ENCODE results near the gene PRR16. TPM values are rescaled to one million over a fixed set of nuclear protein-coding genes. Genes with fewer than 3 reads are reported as not detected.

Gene PRR16
- total and polyA plus RNA-seq, 2 experiments from 2014 or later, result 1.0 to 1.7 TPM

DNA sequence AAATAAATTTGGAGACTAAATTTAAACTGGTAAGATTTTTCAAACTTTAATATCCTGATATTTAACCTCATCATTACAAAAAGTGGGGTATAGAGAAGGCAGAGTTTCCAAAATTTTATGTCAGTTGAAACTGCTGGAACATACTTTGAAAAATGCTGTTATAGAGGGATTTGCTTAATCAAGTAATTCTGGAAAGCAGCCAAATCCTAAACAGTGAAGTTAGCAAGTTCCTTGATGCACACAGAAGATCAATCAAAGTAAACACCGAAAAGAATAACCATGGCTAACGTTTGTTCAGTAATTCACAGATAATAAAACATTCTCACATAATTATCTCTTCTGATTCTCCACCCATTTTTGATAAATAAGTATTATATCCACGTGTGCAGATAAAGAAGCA lies 8.1 kb upstream of the PRR16 start:
- H3K36me3 ChIP-seq (ENCODE audit: insufficient read depth), result no peaks in the 10 kb centered on the region
- no peaks in the 10 kb centered on the region for H3K27me3 ChIP-seq (ENCODE audit: insufficient read depth)
- no peak overlapping the region for H2AFZ ChIP-seq
- DNase-seq (ENCODE audit: low spot score), result no peak
- H3K27me3 Mint-ChIP-seq (ENCODE audit: insufficient read depth, low read depth, poor library complexity), result no peaks in the 10 kb centered on the region
- no peak overlapping the region for H3K27ac ChIP-seq (ENCODE audit: low read depth)
- peaks cover 5% of the 10 kb centered on the region; the same call in 2 of the 3 replicates for H3K4me1 Mint-ChIP-seq
- ATAC-seq, result no peak
- TF ChIP-seq, protein P1, sequence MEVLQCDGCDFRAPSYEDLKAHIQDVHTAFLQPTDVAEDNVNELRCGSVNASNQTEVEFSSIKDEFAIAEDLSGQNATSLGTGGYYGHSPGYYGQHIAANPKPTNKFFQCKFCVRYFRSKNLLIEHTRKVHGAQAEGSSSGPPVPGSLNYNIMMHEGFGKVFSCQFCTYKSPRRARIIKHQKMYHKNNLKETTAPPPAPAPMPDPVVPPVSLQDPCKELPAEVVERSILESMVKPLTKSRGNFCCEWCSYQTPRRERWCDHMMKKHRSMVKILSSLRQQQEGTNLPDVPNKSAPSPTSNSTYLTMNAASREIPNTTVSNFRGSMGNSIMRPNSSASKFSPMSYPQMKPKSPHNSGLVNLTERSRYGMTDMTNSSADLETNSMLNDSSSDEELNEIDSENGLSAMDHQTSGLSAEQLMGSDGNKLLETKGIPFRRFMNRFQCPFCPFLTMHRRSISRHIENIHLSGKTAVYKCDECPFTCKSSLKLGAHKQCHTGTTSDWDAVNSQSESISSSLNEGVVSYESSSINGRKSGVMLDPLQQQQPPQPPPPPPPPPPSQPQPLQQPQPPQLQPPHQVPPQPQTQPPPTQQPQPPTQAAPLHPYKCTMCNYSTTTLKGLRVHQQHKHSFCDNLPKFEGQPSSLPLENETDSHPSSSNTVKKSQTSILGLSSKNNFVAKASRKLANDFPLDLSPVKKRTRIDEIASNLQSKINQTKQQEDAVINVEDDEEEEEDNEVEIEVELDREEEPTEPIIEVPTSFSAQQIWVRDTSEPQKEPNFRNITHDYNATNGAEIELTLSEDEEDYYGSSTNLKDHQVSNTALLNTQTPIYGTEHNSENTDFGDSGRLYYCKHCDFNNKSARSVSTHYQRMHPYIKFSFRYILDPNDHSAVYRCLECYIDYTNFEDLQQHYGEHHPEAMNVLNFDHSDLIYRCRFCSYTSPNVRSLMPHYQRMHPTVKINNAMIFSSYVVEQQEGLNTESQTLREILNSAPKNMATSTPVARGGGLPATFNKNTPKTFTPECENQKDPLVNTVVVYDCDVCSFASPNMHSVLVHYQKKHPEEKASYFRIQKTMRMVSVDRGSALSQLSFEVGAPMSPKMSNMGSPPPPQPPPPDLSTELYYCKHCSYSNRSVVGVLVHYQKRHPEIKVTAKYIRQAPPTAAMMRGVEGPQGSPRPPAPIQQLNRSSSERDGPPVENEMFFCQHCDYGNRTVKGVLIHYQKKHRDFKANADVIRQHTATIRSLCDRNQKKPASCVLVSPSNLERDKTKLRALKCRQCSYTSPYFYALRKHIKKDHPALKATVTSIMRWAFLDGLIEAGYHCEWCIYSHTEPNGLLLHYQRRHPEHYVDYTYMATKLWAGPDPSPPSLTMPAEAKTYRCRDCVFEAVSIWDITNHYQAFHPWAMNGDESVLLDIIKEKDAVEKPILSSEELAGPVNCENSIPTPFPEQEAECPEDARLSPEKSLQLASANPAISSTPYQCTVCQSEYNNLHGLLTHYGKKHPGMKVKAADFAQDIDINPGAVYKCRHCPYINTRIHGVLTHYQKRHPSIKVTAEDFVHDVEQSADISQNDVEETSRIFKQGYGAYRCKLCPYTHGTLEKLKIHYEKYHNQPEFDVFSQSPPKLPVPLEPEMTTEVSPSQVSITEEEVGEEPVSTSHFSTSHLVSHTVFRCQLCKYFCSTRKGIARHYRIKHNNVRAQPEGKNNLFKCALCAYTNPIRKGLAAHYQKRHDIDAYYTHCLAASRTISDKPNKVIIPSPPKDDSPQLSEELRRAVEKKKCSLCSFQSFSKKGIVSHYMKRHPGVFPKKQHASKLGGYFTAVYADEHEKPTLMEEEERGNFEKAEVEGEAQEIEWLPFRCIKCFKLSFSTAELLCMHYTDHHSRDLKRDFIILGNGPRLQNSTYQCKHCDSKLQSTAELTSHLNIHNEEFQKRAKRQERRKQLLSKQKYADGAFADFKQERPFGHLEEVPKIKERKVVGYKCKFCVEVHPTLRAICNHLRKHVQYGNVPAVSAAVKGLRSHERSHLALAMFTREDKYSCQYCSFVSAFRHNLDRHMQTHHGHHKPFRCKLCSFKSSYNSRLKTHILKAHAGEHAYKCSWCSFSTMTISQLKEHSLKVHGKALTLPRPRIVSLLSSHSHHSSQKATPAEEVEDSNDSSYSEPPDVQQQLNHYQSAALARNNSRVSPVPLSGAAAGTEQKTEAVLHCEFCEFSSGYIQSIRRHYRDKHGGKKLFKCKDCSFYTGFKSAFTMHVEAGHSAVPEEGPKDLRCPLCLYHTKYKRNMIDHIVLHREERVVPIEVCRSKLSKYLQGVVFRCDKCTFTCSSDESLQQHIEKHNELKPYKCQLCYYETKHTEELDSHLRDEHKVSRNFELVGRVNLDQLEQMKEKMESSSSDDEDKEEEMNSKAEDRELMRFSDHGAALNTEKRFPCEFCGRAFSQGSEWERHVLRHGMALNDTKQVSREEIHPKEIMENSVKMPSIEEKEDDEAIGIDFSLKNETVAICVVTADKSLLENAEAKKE (CRISPR knock-in tag; IDR thresholded peaks at IDR 0.05), result no peak
- no peak for TF ChIP-seq CREB1 (CRISPR knock-in tag; IDR thresholded peaks at IDR 0.05; ENCODE audit: low read depth)
- no peak for TF ChIP-seq EZH2phosphoT487 (IDR thresholded peaks at IDR 0.05; ENCODE audit: unreplicated experiment)
- no peak for TF ChIP-seq STAT1 (IDR thresholded peaks at IDR 0.05; ENCODE audit: unreplicated experiment)
- TF ChIP-seq, protein P2, sequence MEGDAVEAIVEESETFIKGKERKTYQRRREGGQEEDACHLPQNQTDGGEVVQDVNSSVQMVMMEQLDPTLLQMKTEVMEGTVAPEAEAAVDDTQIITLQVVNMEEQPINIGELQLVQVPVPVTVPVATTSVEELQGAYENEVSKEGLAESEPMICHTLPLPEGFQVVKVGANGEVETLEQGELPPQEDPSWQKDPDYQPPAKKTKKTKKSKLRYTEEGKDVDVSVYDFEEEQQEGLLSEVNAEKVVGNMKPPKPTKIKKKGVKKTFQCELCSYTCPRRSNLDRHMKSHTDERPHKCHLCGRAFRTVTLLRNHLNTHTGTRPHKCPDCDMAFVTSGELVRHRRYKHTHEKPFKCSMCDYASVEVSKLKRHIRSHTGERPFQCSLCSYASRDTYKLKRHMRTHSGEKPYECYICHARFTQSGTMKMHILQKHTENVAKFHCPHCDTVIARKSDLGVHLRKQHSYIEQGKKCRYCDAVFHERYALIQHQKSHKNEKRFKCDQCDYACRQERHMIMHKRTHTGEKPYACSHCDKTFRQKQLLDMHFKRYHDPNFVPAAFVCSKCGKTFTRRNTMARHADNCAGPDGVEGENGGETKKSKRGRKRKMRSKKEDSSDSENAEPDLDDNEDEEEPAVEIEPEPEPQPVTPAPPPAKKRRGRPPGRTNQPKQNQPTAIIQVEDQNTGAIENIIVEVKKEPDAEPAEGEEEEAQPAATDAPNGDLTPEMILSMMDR (conservative IDR thresholded peaks at IDR 0.05; ENCODE audit: low read depth in 2 of 2), result no peak
- TF ChIP-seq NANOG (IDR thresholded peaks at IDR 0.05; ENCODE audit: borderline replicate concordance), result no peak
- no peak overlapping the region for H3K4me3 ChIP-seq
- H4K20me1 ChIP-seq (replicated peaks; ENCODE audit: insufficient read depth), result no peaks in the 10 kb centered on the region
- no peak overlapping the region for H3K4me3 Mint-ChIP-seq
- no peaks in the 10 kb centered on the region for H3K79me2 ChIP-seq (replicated peaks; ENCODE audit: insufficient read depth)
- H3K4me1 ChIP-seq (ENCODE audit: insufficient read depth), result no peaks in the 10 kb centered on the region
- H3K9me2 ChIP-seq (ENCODE audit: insufficient read depth), result no peaks in the 10 kb centered on the region; the same call in 1 of the 2 replicates
- H3F3A ChIP-seq (replicated peaks; ENCODE audit: low read depth), result no peaks in the 10 kb centered on the region
- H3K9me3 Mint-ChIP-seq, result peaks cover 11% of the 10 kb centered on the region
- H3K27ac Mint-ChIP-seq, result no peak overlapping the region
- no peak overlapping the region for H3K4me2 ChIP-seq
- peaks cover 3% of the 10 kb centered on the region; the same call in 1 of the 3 replicates for H3K36me3 Mint-ChIP-seq (ENCODE audit: low read depth)

Measured in GM23338 (cell line).